Brain microvascular endothelial cell (primary cell): Measurements from ENCODE around the gene AKAP12.
A peak's percentile ranks its signal among the peaks of the same experiment; 100 is the strongest.

Experiments used
- DNase-seq: peaks from one replicate; pipeline ENCODE4 v3.0.0-alpha.2; 2020
- H3K27ac ChIP-seq: fragments of 250-450 bp; sonication (Bioruptor Pico); 2 replicates; pipeline ENCODE4 v1.5.1; 2020; ENCODE audit warnings: mild to moderate bottlenecking, moderate library complexity
- H3K27me3 ChIP-seq: fragments of 250-450 bp; sonication (Bioruptor Pico); replicated peaks from 2 replicates; pipeline ENCODE4 v1.5.1; 2020; ENCODE audit warnings: mild to moderate bottlenecking
- H3K36me3 ChIP-seq: fragments of 250-450 bp; sonication (Bioruptor Pico); replicated peaks from 2 replicates; pipeline ENCODE4 v1.5.1; 2020; ENCODE audit warnings: mild to moderate bottlenecking
- H3K4me3 ChIP-seq: 2 replicates; pipeline ENCODE4 v1.5.1; 2011; ENCODE audit warnings: low read depth, mild to moderate bottlenecking, control low read depth, low read length, moderate library complexity
- in situ Hi-C: cut with HindIII; loops from 2 replicates; pipeline ENCODE4 v1.10.0; 2017; ENCODE audit warnings: low sequenced_read_pairs, low pct_ligation_motif_present
- TF ChIP-seq, protein P1 (sequence below): IDR thresholded peaks from 2 replicates; pipeline ENCODE4 v1.5.1; 2011; ENCODE audit warnings: low read depth, mild to moderate bottlenecking, moderate library complexity, low read length, control low read depth, inconsistent platforms; ENCODE audit errors: missing control alignments

AKAP12 gene

DNA sequence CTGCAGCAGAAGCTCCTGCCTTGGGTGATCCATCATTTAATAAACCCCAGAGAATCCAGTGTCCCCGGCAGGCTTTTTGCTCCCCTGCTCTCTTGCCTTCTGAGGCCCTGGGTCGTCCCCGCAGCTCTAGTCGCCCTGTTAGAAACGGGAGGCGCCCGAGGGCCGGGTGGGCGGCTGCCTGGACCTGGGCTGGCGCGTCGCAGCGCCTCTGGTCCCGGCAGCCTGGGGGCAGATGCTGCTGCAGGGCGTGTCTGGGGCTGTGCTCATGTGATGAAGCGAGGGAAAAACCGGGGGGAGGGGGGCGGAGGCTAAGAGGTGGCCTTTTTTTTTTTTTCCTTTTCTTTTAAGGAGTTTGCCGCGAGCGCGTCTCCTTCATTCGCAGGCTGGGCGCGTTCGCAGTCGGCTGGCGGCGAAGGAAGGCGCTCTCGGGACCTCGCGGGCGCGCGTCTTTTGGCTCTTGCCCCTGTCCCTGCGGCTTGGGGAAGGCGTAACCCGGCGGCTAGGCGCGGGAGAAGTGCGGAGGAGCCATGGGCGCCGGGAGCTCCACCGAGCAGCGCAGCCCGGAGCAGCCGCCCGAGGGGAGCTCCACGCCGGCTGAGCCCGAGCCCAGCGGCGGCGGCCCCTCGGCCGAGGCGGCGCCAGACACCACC is 394 bp downstream of the AKAP12 start:
- TF ChIP-seq, protein P1, sequence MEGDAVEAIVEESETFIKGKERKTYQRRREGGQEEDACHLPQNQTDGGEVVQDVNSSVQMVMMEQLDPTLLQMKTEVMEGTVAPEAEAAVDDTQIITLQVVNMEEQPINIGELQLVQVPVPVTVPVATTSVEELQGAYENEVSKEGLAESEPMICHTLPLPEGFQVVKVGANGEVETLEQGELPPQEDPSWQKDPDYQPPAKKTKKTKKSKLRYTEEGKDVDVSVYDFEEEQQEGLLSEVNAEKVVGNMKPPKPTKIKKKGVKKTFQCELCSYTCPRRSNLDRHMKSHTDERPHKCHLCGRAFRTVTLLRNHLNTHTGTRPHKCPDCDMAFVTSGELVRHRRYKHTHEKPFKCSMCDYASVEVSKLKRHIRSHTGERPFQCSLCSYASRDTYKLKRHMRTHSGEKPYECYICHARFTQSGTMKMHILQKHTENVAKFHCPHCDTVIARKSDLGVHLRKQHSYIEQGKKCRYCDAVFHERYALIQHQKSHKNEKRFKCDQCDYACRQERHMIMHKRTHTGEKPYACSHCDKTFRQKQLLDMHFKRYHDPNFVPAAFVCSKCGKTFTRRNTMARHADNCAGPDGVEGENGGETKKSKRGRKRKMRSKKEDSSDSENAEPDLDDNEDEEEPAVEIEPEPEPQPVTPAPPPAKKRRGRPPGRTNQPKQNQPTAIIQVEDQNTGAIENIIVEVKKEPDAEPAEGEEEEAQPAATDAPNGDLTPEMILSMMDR = peak; percentile 9
- peak; percentile 90 for DNase-seq

DNA sequence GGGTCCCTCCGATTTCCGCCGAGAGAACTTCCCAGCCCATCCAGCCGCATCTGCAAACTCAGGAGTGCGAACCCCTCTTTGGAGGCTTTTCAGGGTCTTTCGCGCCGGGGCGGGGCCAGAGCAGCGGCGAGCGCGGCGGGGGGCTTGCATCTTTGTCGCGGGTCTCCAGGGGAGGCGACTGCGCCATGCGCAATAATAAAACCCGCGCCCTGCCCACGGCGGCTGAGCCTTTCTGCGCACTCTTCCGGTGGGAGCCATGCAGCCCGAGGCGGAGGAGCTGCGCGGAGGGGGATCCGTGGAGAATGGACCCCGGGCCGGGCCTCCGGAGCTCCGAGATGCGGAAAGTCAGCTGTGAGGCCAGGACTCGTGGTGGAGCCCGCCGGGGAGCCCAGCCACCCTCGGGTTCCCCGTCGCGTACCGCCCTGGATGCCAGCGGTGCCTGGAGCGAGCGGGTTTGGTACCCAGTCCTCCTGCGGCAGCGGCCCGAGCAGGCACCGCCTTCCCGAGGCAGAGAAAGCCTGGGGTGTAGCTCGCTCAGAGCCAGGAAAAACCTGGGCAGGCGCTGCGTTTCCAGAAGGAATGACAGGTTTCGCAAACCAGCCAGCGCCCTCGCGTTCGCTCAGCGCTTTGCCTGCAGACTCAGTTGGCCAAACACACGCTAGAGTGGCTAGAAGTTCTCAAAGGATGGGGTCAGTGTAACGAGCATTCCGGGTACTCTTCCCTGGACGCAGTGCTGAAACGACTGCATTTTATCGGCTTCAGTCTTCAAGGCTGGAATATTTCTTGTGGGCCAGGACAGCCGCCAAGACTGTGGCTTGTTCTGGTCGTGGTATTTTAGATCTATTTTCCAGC is 1.2 kb downstream of the AKAP12 start:
- Histone ChIP-seq H3K27ac (peak overlapping the region; percentile 78), H3K27me3 (no peaks in the 10 kb centered on the region), H3K36me3 (peaks cover 9% of the 10 kb centered on the region), H3K4me3 (peak overlapping the region; percentile 93)
- TF ChIP-seq, protein P1 = peak; percentile 3
- in situ Hi-C loops = no loop called here
- peak; percentile 64 for DNase-seq

More for the DNA sequence above, 394 bp downstream of the AKAP12 start:
- Histone ChIP-seq H3K27me3 (no peaks in the 10 kb centered on the region), H3K27ac (peak overlapping the region; percentile 78), H3K36me3 (peaks cover 9% of the 10 kb centered on the region), H3K4me3 (peak overlapping the region; percentile 93)
- in situ Hi-C loops = no loop called here

DNA sequence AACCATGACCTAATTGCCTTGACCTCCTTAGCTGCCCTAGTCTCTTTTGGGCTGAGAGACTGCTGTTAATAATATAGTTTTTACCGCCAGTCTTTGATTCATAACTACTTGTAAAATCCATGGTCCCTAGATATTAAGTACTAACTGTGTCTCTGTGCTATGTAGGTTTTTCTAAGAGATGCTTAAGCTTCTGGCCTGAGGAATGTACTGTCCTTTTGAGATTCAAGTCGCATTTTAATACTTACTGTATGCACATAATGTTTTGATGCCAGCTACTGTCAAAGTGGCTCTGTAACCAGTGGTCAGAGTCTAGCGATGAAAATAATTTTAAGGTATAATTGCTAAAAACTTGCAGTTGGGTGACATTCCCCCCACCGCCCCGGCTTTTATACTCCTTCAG is 2.1 kb downstream of the AKAP12 start:
- no peak for DNase-seq
- H3K4me3 ChIP-seq = peak overlapping the region; percentile 93
- TF ChIP-seq, protein P1 = no peak
- H3K27me3 ChIP-seq = no peaks in the 10 kb centered on the region
- peak overlapping the region; percentile 78 for H3K27ac ChIP-seq
- in situ Hi-C loops = no loop called here
- H3K36me3 ChIP-seq = peaks cover 15% of the 10 kb centered on the region

DNA sequence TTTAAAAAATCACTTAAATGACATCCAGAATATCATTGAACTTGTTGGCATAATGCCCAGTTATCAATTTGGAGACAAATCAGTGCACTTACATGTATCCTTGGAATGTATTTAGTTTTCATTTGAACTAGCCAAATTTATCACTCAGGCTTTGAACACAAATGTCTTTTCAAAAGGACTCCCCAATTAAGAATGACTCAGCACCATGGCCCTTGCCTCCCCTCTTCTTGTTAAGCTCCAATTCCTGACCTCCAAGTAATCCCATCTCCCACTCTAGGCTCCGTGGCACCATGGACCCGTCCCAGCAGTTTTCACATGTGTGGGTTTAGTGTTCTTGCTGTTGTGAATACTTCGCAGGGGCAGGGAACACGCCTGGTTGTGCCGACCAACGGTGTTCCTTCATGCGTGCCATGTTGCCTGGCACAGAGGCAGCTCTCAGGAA is 2.7 kb downstream of the AKAP12 start:
- DNase-seq = no peak
- in situ Hi-C loops = no loop called here
- Histone ChIP-seq H3K36me3 (peaks cover 19% of the 10 kb centered on the region), H3K4me3 (peak overlapping the region; percentile 93), H3K27me3 (no peaks in the 10 kb centered on the region), H3K27ac (peak overlapping the region; percentile 78)
- TF ChIP-seq, protein P1 = no peak

DNA sequence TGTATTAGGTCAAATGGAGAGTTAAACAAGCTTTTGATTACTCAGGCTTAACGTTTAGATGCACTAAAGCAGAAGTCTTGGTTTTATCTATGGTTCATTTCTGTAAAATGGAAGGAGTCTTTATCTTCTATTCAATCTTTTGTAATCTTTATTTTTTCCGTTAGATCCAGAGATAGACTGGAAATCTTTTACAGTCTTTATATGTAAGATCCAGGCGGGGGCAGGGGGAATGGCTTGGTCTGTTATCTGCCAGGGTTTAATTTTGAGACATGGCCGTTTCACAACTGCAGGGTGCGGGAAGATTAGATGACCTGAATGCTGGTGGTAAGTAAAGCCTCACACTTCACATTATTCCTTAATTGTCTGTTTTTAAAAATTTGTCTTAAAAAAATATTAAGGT is 3.7 kb downstream of the AKAP12 start:
- no peak for DNase-seq
- Histone ChIP-seq H3K27me3 (no peaks in the 10 kb centered on the region), H3K4me3 (peak overlapping the region; percentile 93), H3K27ac (peak overlapping the region; percentile 78), H3K36me3 (peaks cover 23% of the 10 kb centered on the region)
- TF ChIP-seq, protein P1 = no peak
- in situ Hi-C loops = no loop called here
